ENCODE data around the gene YAP1.
A peak's percentile ranks its signal among the peaks of the same experiment; 100 is the strongest.

The YAP1 gene

GRCh38 chr11:102109896-102110760 lies at the start of gene YAP1:
YAP1 (plus strand) TSS chr11:102110447; CDS start chr11:102110849, 402 bp downstream.
- peak; percentile 70 for DNase-seq

- DNase-seq, result no peak
Measured at GRCh38 chr11:102061276-102061675, 49.0 kb upstream of the YAP1 start.

GRCh38 chr11:102062106-102062505 lies 48.1 kb upstream of the YAP1 start:
- DNase-seq, result no peak

- DNase-seq, result no peak
Measured at GRCh38 chr11:102064316-102064715, 45.9 kb upstream of the YAP1 start.

- DNase-seq, result no peak
Measured at GRCh38 chr11:102070766-102071165, 39.5 kb upstream of the YAP1 start.

GRCh38 chr11:102071497-102072472 lies 38.5 kb upstream of the YAP1 start:
- DNase-seq, result no peak

GRCh38 chr11:102073253-102073652 lies 37.0 kb upstream of the YAP1 start:
- DNase-seq, result no peak

- DNase-seq, result no peak
Measured at GRCh38 chr11:102079625-102080024, 30.6 kb upstream of the YAP1 start.

GRCh38 chr11:102081313-102081712 lies 28.9 kb upstream of the YAP1 start:
- no peak for DNase-seq

- no peak for DNase-seq
Measured at GRCh38 chr11:102085864-102086551, 24.2 kb upstream of the YAP1 start.

- DNase-seq, result no peak
Measured at GRCh38 chr11:102097186-102097585, 13.1 kb upstream of the YAP1 start.

GRCh38 chr11:102099755-102100154 lies 10.5 kb upstream of the YAP1 start:
- DNase-seq, result no peak

- DNase-seq, result no peak
Measured at GRCh38 chr11:102108734-102109440, 1.4 kb upstream of the YAP1 start.

- DNase-seq, result peak; percentile 38
Measured at GRCh38 chr11:102110761-102111010, 439 bp downstream of the YAP1 start.

- no peak for DNase-seq
Measured at GRCh38 chr11:102111011-102111786, 952 bp downstream of the YAP1 start.

- peak; percentile 23 for DNase-seq
Measured at GRCh38 chr11:102111787-102112508, 1.7 kb downstream of the YAP1 start.

GRCh38 chr11:102112509-102112821 lies 2.2 kb downstream of the YAP1 start:
- DNase-seq, result no peak

- DNase-seq, result no peak
Measured at GRCh38 chr11:102114032-102114431, 3.8 kb downstream of the YAP1 start.

GRCh38 chr11:102115557-102115956 lies 5.3 kb downstream of the YAP1 start:
- no peak for DNase-seq

GRCh38 chr11:102116453-102117205 lies 6.4 kb downstream of the YAP1 start:
- no peak for DNase-seq

Measured in activated T-cell treated with anti-CD3 and anti-CD28 coated beads, Interleukin-2, amount 50 U/mL, for 1 hour (primary cell).